Effector CD4-positive, alpha-beta T cell (primary cell): ENCODE results near the gene AJAP1.

Experiments
- DNase-seq: peaks from one replicate; pipeline ENCODE4 v3.0.0-alpha.2; 2020

AJAP1 gene

DNA sequence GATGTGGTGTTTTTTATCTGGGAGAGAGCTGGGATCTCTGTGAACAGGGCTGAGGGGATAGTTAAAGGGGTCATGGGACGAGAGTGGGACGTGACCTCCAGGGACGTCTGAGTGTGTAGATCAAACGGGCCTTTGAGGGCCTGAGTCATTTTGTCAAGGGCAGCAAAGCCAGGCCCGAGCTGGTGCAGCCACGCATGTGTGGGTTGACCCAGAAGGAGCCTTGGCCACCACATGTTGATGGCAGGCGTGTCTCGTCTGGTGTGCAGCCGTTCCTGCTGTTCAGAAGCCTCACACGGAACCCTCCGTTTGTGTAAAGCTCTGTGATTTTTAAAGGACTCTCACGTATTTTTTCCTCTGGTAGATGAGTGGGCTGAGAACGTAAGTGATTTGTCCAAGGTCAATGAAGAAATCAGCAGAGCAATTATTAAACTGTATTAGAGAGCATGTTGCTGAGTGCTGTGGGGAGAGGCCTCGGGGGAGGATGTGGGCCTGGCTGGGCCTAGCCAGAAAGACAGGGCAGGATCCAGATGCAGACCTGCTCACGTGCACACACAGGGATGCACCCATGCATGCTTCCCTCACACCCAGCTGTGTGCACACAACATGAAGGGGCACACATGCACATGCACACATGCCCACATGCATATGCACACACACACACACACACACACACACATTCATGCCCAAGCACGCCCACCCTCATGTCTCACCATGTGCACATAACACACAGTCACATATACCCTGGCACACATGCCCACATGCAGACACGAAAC lies 89.8 kb downstream of the AJAP1 start:
- DNase-seq: no peak

DNA sequence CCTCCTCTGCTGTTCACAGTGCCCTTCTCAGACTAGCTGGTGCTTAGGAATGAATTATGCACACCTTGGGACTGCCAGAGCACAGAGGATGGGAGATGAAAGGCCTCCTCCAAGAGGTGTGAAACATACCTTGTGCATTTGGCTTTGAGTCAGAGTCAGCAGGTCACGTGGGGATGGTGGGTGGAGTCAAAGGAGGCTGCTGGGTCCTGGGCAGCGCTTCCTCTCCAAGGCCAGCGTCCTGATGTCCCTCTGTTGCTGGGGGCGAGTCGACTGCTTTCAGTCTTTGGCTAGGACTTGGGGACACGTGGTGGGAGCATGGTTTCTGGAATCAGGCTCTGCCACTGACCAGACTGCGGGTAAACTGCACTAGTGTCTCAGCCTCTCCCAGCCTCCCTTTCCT lies 91.2 kb downstream of the AJAP1 start:
- DNase-seq: no peak

DNA sequence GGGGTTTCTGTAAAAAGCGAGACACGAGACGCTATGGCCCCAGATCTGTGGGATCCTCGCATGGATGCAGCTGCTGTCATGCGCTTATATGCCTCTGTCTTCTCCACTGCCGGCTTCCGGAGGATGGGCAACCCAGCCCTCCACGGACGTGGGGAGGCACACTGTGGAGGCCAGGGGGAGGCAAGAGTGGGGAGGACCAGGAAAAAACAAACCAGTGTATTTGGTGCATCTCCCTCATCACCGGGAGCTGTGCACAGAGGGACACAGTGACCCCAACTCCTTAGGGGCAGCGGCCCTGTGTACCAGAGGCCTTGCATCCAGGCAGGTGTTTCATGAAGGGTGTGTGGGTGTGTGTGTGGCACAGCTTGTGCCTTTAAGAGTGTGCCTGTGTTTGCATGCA lies 95.0 kb downstream of the AJAP1 start:
- no peak for DNase-seq

DNA sequence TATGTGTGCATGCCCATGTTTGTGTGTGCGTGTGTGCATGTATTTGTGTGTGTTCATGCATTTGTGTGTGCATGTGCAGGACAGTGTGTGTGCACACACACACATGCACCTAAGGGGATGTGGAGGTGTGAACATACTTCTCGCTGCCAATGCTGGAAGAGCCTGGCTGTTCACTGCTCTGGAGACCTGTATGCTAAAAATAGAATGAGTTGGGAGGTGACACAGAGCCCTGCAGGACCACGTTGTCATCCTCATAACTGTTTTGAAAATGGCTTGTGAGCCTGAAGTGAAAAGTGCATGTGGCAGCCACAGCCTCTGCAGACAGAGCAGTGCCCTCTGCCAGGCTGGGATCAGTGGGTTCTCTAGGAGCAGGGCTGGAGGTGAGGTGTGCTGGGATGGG lies 95.8 kb downstream of the AJAP1 start:
- no peak for DNase-seq

GRCh38 chr1:4752059-4752458 lies 97.7 kb downstream of the AJAP1 start:
- DNase-seq: no peak

- DNase-seq: no peak
Measured at GRCh38 chr1:4754816-4755215, 100.4 kb downstream of the AJAP1 start.

GRCh38 chr1:4755301-4755845 lies 101.0 kb downstream of the AJAP1 start:
- no peak for DNase-seq

DNA sequence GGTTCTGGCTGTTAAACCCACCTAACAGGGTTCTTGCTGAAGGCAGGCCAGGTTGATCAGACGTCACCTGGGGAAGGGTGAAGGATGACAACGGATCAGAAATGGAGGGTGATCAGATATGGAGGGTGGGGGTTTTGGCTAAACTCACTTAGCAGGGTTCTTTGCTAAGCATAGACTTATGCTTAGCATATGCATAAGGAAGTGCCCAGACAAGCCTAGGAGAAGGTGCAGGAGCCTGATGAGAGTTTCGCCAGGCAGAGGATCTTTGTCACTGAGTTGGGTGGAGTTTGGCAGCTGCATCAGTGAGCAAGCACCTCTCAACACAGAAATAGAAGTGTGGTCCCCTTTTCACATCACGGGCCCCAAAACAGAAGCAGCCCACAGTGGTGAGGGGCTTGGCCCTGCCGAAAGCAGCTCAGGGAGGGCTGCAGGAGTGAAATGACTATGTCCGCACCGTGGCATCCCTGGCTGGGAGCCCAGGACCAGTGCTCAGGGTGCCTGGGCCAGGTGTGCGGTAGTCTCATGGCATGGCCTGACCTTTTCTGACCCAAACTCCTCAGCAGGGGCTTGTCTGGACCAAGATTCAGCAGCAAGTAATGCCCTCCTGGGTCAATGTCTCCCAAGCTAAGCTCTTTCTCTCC lies 101.6 kb downstream of the AJAP1 start:
- no peak for DNase-seq

DNA sequence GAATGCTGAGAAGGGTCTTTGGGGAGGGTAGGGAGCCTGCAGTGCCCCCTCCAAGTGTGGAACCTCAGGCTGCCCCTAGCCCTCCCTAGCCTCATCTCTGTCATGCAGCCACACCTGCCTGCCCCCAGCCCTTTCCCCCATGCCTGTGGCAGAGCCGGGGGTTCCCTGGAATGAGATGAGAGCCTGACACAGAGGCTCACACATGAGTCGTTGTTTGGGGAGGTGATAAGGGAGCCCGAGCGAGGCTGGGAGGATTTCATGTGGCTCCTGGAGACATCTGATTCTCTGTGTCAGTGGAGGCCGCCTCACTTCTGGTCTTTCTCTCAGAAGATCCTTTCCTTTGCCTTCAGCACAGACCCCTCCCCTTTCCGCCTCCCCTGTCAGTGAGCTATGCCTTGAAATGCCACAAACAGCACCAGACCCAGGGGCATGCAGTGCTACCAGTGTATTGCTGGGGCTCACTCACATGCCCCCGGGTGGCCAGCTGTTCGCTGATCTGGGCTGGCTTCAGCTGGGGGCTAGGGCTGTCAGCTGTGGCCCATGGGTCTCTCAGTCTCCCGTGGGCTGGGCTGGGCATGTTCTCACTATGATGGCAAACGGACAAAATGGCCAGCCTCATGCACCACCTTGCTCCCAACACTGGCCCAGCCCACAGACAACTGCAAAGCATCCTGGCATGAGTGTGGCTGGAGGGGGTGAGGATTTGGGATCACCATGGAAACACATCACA lies 102.6 kb downstream of the AJAP1 start:
- no peak for DNase-seq

DNA sequence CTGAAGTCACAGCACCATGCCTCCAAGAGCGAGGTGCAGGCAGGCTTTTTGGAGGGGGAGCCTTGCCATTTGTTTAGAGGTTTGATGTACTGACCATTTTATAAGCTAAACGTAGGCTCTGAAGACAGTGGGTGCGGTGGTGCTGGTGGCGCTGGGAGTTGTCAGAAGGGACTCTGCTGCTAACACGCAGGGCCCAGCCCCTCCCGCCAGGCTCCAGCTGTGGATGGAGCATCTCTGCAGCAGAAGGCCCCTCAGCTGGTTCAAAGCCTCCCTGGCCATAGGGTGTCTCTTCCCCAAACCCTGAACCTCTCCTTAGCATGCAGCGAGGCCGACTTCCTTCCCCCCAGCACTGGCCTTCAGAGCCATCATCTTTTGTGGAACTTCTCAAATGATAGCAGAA lies 105.3 kb downstream of the AJAP1 start:
- DNase-seq: no peak

DNA sequence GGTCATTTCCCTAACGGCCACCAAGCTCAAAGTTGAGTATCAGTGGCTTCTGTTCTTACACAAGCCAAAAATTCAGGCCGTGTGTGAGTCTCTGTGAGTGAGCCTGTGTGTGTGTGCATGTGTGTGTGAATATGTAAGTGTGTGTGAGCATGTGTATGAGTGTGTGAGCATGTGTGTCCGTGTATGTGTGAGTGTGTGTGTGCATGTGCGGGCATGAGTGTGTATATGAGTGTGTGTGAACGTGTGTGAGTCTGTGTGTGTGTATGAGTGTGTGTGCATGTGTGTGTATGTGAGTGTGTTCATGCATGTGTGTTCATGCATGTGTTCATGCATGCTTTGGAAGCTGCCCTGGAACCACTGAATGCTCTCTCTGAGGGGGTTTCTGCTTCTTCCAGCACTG lies 105.7 kb downstream of the AJAP1 start:
- no peak for DNase-seq

GRCh38 chr1:4761324-4761723 lies 106.9 kb downstream of the AJAP1 start:
- no peak for DNase-seq

GRCh38 chr1:4762146-4762545 lies 107.7 kb downstream of the AJAP1 start:
- DNase-seq: no peak

DNA sequence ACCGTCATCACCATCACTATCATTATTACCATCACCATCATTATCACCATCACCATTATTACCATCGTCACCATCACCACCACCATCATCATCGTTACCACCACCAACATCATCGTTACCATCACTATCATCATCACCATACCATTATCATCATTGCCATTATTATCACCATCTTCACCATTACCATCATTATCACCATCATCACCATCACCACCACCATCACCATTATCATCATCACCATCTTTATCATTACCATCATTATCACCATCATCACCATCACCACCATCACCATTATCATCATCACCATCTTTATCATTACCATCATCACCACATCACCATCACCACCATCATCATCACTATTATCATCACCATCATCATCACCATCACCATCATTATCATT lies 112.9 kb downstream of the AJAP1 start:
- no peak for DNase-seq

DNA sequence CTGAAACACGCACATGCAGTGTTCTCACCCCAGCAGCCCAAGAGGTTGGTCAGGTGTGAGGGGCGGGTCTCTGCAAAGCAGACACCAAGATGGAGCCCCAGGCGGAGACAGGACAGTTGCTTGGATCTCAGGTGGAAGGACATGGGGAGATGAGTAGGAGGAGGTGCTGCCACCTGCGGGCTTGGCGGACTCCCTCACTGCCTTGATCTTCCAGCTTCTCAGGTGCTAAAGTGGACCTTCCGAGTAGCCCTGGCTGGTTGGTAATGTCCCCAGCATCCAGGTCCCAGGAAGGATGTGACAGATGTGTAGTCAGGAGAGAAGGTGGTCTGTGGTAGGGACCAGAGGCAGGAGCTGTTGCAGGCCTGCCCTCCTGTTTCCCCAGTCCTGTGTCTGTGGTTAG lies 114.1 kb downstream of the AJAP1 start:
- DNase-seq: no peak

DNA sequence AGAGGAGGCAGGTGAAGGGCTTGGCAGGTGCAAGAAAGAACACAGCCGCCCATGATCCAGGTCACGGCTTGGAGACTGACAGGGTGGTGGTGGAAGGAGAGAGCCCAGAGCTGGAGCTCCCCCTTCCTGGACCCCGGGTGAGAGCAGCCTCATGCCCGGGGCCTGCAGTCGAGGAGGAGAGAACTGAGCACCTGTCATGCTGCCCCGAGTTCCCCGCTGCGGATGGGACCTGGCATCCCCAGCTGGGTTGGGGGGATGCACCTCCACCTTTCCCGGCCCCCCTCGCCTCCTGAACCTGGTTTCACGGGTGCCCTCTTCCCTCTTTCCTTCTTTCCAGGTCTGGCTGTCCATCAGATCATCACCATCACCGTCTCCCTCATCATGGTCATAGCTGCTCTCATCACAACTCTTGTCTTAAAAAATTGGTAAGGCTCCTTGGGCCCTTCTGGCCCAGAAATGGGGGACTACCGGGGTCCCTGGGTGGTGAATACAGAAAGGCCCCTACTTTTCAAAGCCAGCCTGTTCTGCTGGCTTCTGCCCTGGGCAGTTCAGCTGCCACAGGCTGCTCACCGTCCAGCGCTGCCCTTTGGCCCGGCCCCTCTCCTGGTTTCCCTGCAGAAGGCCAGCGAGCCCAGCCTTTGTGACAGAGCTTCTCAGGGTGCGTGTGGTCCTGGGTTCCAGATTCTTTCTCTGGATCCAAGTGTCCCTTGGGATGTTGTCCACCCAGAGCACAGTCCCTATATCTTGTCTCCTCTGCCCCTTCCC lies 115.3 kb downstream of the AJAP1 start:
- DNase-seq: no peak

GRCh38 chr1:4770713-4771112 lies 116.3 kb downstream of the AJAP1 start:
- no peak for DNase-seq

DNA sequence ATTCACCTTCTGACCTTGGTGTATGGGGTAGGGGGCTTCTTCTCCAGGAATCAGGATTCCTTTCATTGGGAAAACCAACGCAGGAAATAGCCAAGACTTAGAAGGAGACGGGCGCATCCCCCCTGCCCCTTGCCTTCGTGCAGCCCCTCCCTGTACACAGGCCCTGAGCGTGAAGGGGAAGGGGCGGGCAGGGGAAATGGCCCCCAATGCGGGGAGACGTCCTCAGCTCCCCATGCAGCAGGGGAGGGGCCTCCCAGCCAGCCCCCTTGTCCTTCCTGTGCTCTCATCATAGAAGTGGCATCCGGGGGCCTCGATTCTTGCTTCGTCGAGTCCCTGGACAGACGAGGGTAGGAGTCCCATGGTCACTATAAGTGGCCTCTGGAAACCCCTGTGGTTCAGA lies 116.9 kb downstream of the AJAP1 start:
- DNase-seq: no peak

GRCh38 chr1:4771721-4772120 lies 117.3 kb downstream of the AJAP1 start:
- no peak for DNase-seq

DNA sequence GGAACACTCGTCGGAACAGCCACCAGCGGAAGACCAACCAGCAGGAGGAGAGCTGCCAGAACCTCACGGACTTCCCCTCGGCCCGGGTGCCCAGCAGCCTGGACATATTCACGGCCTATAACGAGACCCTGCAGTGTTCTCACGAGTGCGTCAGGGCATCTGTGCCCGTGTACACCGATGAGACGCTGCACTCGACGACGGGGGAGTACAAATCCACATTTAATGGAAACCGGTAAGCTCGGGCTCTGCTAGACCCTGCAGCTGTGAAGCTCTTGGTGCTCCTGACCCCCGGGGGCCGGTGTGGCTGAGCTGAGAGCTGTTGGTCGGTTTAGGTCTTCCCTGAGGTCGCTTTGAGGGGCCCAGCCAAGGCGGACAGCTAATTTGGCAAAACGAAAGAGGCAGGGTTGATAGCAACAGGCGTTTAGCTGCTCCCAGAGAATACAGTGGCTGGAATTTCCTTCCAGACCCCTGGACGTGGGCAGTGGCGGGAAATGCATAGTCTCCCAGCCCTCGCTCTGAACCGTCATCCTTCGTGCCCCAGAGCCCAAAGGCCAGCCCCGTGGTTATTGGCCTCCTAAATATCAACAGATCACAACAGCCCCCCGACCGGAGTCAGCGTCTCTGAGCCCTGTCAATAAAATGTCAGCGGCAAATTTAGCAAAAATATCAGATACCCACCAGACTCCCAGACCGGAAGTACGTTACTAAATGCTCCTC lies 118.0 kb downstream of the AJAP1 start:
- no peak for DNase-seq

DNA sequence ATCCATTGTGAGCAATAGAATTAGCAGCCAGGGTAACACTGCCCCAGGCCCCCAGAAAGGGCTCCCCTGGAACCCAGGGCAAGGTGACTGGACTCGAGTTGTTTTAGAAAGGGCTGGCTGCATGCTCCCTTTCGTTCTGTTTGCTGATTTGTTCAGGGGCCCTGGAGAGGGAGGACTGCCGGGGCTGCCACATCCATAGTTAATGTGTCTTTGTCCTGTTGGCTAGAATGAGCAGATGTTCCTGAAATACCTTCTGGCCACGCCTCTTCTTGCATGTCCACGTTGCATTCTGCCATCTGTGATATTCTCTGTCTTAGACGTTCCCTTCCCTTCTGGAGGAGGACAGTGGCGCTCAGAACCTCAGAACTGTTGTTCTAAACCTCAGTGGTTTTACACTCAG lies 118.8 kb downstream of the AJAP1 start:
- DNase-seq: no peak

- no peak for DNase-seq
Measured at GRCh38 chr1:4775506-4775905, 121.1 kb downstream of the AJAP1 start.
